Measurements from ENCODE around the gene CAPN7. TPM values are rescaled to one million over a fixed set of nuclear protein-coding genes. Genes with fewer than 3 reads are reported as not detected.

CAPN7 gene
- total RNA-seq, 2 donors from 2014 or later = 32.6 to 41.2 TPM

GRCh38 chr3:15217841-15218267 is 11.8 kb downstream of the CAPN7 start:
- Mint-ChIP-seq H3K4me3 (no peak overlapping the region), H3K27me3 (ENCODE audit: insufficient read depth) (no peaks in the 10 kb centered on the region), H3K27ac (no peak overlapping the region), H3K36me3 (ENCODE audit: low read depth) (peaks cover 64% of the 10 kb centered on the region), H3K4me1 (no peaks in the 10 kb centered on the region), H3K9me3 (no peaks in the 10 kb centered on the region)
- H3K9ac ChIP-seq (ENCODE audit: extremely low read depth, low read length, poor library complexity, severe bottlenecking) = no peak overlapping the region
- 94% methylated on average over 2 of the region's 2 CpGs; no CpG with 5 or more reads in 1 of the 2 experiments for WGBS, 2 experiments (ENCODE audit: insufficient coverage in 1 of 2, insufficient read length in 1 of 2)
- H3K9me3 ChIP-seq (ENCODE audit: control insufficient read depth, low read length) = no peaks in the 10 kb centered on the region
- no peaks in the 10 kb centered on the region for H3K27me3 ChIP-seq (ENCODE audit: control insufficient read depth, insufficient read depth, low read length, poor library complexity, severe bottlenecking)
- no peak for DNase-seq
- H3K4me3 ChIP-seq (ENCODE audit: low read length) = no peak overlapping the region
- no peak overlapping the region for H3K27ac ChIP-seq (ENCODE audit: low read depth, low read length)
- peaks cover 85% of the 10 kb centered on the region for H3K36me3 ChIP-seq (ENCODE audit: control insufficient read depth, insufficient read depth, low read length)
- H3K4me1 ChIP-seq (ENCODE audit: control insufficient read depth, insufficient read depth, low read length) = no peaks in the 10 kb centered on the region
- TF ChIP-seq CTCF (conservative IDR thresholded peaks at IDR 0.05) = no peak

GRCh38 chr3:15218689-15219088 is 12.6 kb downstream of the CAPN7 start:
- Mint-ChIP-seq H3K4me3 (no peak overlapping the region), H3K4me1 (no peaks in the 10 kb centered on the region), H3K9me3 (no peaks in the 10 kb centered on the region), H3K27ac (no peak overlapping the region), H3K36me3 (ENCODE audit: low read depth) (peaks cover 62% of the 10 kb centered on the region), H3K27me3 (ENCODE audit: insufficient read depth) (no peaks in the 10 kb centered on the region)
- no peak overlapping the region for H3K27ac ChIP-seq (ENCODE audit: low read depth, low read length)
- H3K9me3 ChIP-seq (ENCODE audit: control insufficient read depth, low read length) = no peaks in the 10 kb centered on the region
- H3K4me3 ChIP-seq (ENCODE audit: low read length) = no peak overlapping the region
- no peaks in the 10 kb centered on the region for H3K27me3 ChIP-seq (ENCODE audit: control insufficient read depth, insufficient read depth, low read length, poor library complexity, severe bottlenecking)
- peaks cover 87% of the 10 kb centered on the region for H3K36me3 ChIP-seq (ENCODE audit: control insufficient read depth, insufficient read depth, low read length)
- no peak for TF ChIP-seq CTCF (conservative IDR thresholded peaks at IDR 0.05)
- no peaks in the 10 kb centered on the region for H3K4me1 ChIP-seq (ENCODE audit: control insufficient read depth, insufficient read depth, low read length)
- DNase-seq = no peak
- H3K9ac ChIP-seq (ENCODE audit: extremely low read depth, low read length, poor library complexity, severe bottlenecking) = no peak overlapping the region

GRCh38 chr3:15220056-15220455 is 14.0 kb downstream of the CAPN7 start:
- H3K9me3 ChIP-seq (ENCODE audit: control insufficient read depth, low read length) = no peaks in the 10 kb centered on the region
- no peak overlapping the region for H3K4me3 Mint-ChIP-seq
- H3K9me3 Mint-ChIP-seq = no peaks in the 10 kb centered on the region
- H3K27ac Mint-ChIP-seq = no peak overlapping the region
- TF ChIP-seq CTCF (conservative IDR thresholded peaks at IDR 0.05) = no peak
- H3K27ac ChIP-seq (ENCODE audit: low read depth, low read length) = no peak overlapping the region
- H3K36me3 ChIP-seq (ENCODE audit: control insufficient read depth, insufficient read depth, low read length) = peaks cover 86% of the 10 kb centered on the region
- WGBS, 2 experiments (ENCODE audit: insufficient coverage in 1 of 2, insufficient read length in 1 of 2) = 95 to 97% methylated on average over 7 to 8 of the region's 8 CpGs
- no peaks in the 10 kb centered on the region for H3K27me3 Mint-ChIP-seq (ENCODE audit: insufficient read depth)
- peaks cover 59% of the 10 kb centered on the region for H3K36me3 Mint-ChIP-seq (ENCODE audit: low read depth)
- no peak overlapping the region for H3K4me3 ChIP-seq (ENCODE audit: low read length)
- H3K27me3 ChIP-seq (ENCODE audit: control insufficient read depth, insufficient read depth, low read length, poor library complexity, severe bottlenecking) = no peaks in the 10 kb centered on the region
- no peaks in the 10 kb centered on the region for H3K4me1 Mint-ChIP-seq
- H3K9ac ChIP-seq (ENCODE audit: extremely low read depth, low read length, poor library complexity, severe bottlenecking) = no peak overlapping the region
- no peaks in the 10 kb centered on the region for H3K4me1 ChIP-seq (ENCODE audit: control insufficient read depth, insufficient read depth, low read length)
- DNase-seq = no peak
